ENCODE data around the gene TST. TPM values are rescaled to one million over a fixed set of nuclear protein-coding genes. Genes with fewer than 3 reads are reported as not detected.

Gene TST
- total and polyA plus RNA-seq, 2 of the 8 experiments (the other 6 are each of a cell fraction or from before 2014, with no cell fraction given) = 22.6 to 61.6 TPM

GRCh38 chr22:37023743-37024338 is 4.6 kb upstream of the TST start:
- Histone ChIP-seq H4K20me1 (replicated peaks in 1 of 2; ENCODE audit: control insufficient read depth in 1 of 2, insufficient read depth in 2 of 2, low read length in 2 of 2) (peaks cover 10 to 25% of the 10 kb centered on the region in 2 experiments), H4K8ac (ENCODE audit: extremely low read depth, insufficient read depth, low read length) (no peak overlapping the region), H2AFZ (ENCODE audit: low read length) (no peak overlapping the region), H2BK15ac (ENCODE audit: low read length) (no peak overlapping the region), H2AK5ac (ENCODE audit: low read depth, low read length) (no peak overlapping the region), H2BK12ac (ENCODE audit: low read depth, low read length) (no peak overlapping the region), H3K79me2 (ENCODE audit: control insufficient read depth in 1 of 2, insufficient read depth in 2 of 2, low read length in 2 of 2) (peaks cover 0 to 16% of the 10 kb centered on the region in 2 experiments; a peak in 2 of 4 replicates), H3K4ac (replicated peaks; ENCODE audit: insufficient read length, low read depth, low read length) (no peak overlapping the region), H3K18ac (ENCODE audit: extremely low read depth, low read length) (no peak overlapping the region), H3K4me3 (ENCODE audit: extremely low read depth in 1 of 4, insufficient read depth in 2 of 4, low read depth in 3 of 4, low read length in 4 of 4) (no peak overlapping the region), H4K5ac (ENCODE audit: insufficient read length, low read depth, low read length) (no peak overlapping the region), H3K56ac (replicated peaks; ENCODE audit: insufficient read length, low read depth, low read length) (no peak overlapping the region), H3K9me3 (ENCODE audit: insufficient read depth in 2 of 2, low read depth in 1 of 2, low read length in 1 of 2) (no peaks in the 10 kb centered on the region), H3K4me1 (replicated peaks in 1 of 4; ENCODE audit: control insufficient read depth in 3 of 4, insufficient read depth in 4 of 4, low read length in 3 of 4) (peaks cover 0 to 11% (median 6%) of the 10 kb centered on the region in 4 experiments; a peak in 5 of 7 replicates), H3K23ac (ENCODE audit: insufficient read length) (no peak overlapping the region), H4K91ac (replicated peaks; ENCODE audit: insufficient read length, low read length) (no peak overlapping the region), H3K23me2 (ENCODE audit: low read depth, low read length) (peaks cover 5% of the 10 kb centered on the region), H2BK120ac (replicated peaks; ENCODE audit: low read depth, low read length) (no peak overlapping the region), H3K36me3 (ENCODE audit: control insufficient read depth in 2 of 4, insufficient read depth in 4 of 4, low read length in 3 of 4) (peaks cover 3 to 35% (median 19%) of the 10 kb centered on the region in 4 experiments; a peak in 7 of 8 replicates), H2BK5ac (ENCODE audit: low read depth, low read length) (no peak overlapping the region), H3K4me2 (ENCODE audit: insufficient read depth in 1 of 2, low read depth in 2 of 2, low read length in 2 of 2) (no peak overlapping the region), H3K27me3 (replicated peaks in 1 of 4; ENCODE audit: control insufficient read depth in 3 of 4, extremely low read depth in 1 of 4, insufficient read depth in 3 of 4, low read length in 3 of 4) (no peaks in the 10 kb centered on the region), H3K14ac (ENCODE audit: insufficient read length) (no peak overlapping the region), H3K79me1 (ENCODE audit: low read depth, low read length) (peaks cover 10% of the 10 kb centered on the region), H3K27ac (ENCODE audit: low read depth, low read length) (no peak overlapping the region), H2BK20ac (ENCODE audit: low read length) (no peak overlapping the region), H3K9ac (replicated peaks in 1 of 4; ENCODE audit: extremely low read depth in 1 of 4, low read depth in 3 of 4, low read length in 3 of 4) (no peak overlapping the region)
- FAIRE-seq = no peak
- WGBS, 2 experiments (ENCODE audit: extremely low coverage in 1 of 2, insufficient coverage in 1 of 2, insufficient read length in 1 of 2, insufficient replicate concordance in 2 of 2, low coverage in 1 of 2, low lambda C conversion rate in 2 of 2, missing lambda C conversion rate in 1 of 2) = 91% methylated on average over 27 of the region's 34 CpGs; no CpG with 5 or more reads in 1 of the 2 experiments
- POLR2A ChIA-PET (ENCODE audit: partially characterized antibody) = interaction anchor here (0.6 to 1.3 kb wide), 5 partner anchors 9 to 170 kb away, joined by 3 to 4 read pairs (median 3); no protein-coding TSS in a partner anchor
- DNase-seq (ENCODE audit: low read depth in 1 of 2, low spot score in 2 of 2) = no peak
- CTCF ChIA-PET (ENCODE audit: partially characterized antibody) = interaction anchor here (1.0 to 5.4 kb wide), 6 partner anchors 7 to 30 kb away, joined by 3 to 37 read pairs (median 4); no protein-coding TSS in a partner anchor
- TF ChIP-seq EGR1 (IDR thresholded peaks at IDR 0.05; ENCODE audit: borderline replicate concordance, low read depth, low read length) (no peak), KDM4A (IDR thresholded peaks at IDR 0.05; ENCODE audit: low read depth, low read length, severe bottlenecking) (no peak), RFX5 (IDR thresholded peaks at IDR 0.05; ENCODE audit: borderline replicate concordance, low read depth, low read length) (no peak), RAD21 (IDR thresholded peaks at IDR 0.05 in 1 of 2, conservative IDR thresholded peaks at IDR 0.05 in 1 of 2; ENCODE audit: low read depth in 2 of 2, low read length in 2 of 2) (no peak), RBBP5 (IDR thresholded peaks at IDR 0.05; ENCODE audit: borderline replicate concordance, low read depth, low read length) (no peak), ASH2L (IDR thresholded peaks at IDR 0.05; ENCODE audit: low read length) (no peak), CTBP2 (IDR thresholded peaks at IDR 0.05; ENCODE audit: borderline replicate concordance, insufficient read depth, insufficient read length, low read length) (no peak), NRF1 (IDR thresholded peaks at IDR 0.05; ENCODE audit: low read depth, low read length) (no peak), CTCF (IDR thresholded peaks at IDR 0.05; ENCODE audit: control extremely low read depth in 1 of 3, insufficient read depth in 1 of 3, low read depth in 1 of 3, low read length in 3 of 3) (no peak)

Measured in H1 (cell line).